Testis (tissue), 2 donors: ENCODE results near the gene DPP10.

Source experiments
- CTCF ChIP-seq, 3 experiments: fragments of 450-650 bp in 2 of 3; fragments of 200-600 bp in 1 of 3; sonication (generic) in 1 of 3; IDR thresholded peaks; one replicate each; pipeline ENCODE4 v1.5.1; 2016 to 2019; ENCODE audit warnings: antibody characterized with exemption in 3 of 3, mild to moderate bottlenecking in 2 of 3, moderate library complexity in 1 of 3
- POLR2A ChIP-seq: fragments of 450-650 bp; IDR thresholded peaks from one replicate; pipeline ENCODE4 v1.6.1; 2017; ENCODE audit warnings: antibody characterized with exemption, mild to moderate bottlenecking, moderate library complexity

DNA sequence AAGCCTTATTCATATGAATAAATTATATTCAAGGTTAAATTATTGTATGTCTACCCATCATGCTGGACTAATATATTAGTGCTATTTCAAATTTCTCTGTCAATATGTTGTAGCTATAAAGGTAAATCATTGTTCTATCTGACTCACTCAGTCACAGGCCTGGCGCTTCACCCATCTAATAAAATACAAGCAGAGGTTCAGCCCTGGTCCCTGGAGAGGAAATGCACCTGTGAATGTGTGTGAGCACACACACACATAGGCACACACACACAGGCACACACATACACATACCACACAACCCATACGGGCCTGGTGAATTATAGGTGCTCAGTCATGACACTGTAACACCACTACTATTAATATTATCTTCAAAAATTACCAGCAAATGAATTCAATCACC, 1396.1 kb downstream of the DPP10 start:
- TF ChIP-seq CTCF (IDR thresholded peaks at IDR 0.05) (no peak), POLR2A (no peak)
